IPS DF 4.7 (cell line): ENCODE results near the gene TRABD2A.
"Not testable (repeated sequence)": the region's sequence is repeated elsewhere in the genome, so short reads cannot be mapped to it uniquely, and the experiment has no call there.

Experiments
- DNase-seq: peaks from one replicate; pipeline ENCODE4 v3.0.0-alpha.2; 2013; ENCODE audit warnings: low spot score; ENCODE audit errors: extremely low read depth

TRABD2A gene

GRCh38 chr2:84778911-84779690 is 101.8 kb downstream of the TRABD2A start:
- no peak for DNase-seq

- no peak for DNase-seq
These were observed 104.9 kb downstream of the TRABD2A start for GRCh38 chr2:84776011-84776410.

GRCh38 chr2:84773562-84773961 is 107.3 kb downstream of the TRABD2A start:
- not testable (repeated sequence) for DNase-seq
